PC-3 (cell line): ENCODE results near the gene PAPOLG. TPM values are rescaled to one million over a fixed set of nuclear protein-coding genes. Genes with fewer than 3 reads are reported as not detected.

Experiments
- ATAC-seq: fragments of 200-7000 bp; cut with Tn5 transposase; 2 replicates; pipeline ENCODE4 v1.9.1; 2020; ENCODE audit warnings: mild to moderate bottlenecking, moderate library complexity
- BruUV-seq: library from RNA; stranded (reverse); fragments of 400-500 nt; replicated peaks from 2 replicates; lab custom pipeline; 2021; lab: Mats Ljungman, UMichigan
- CTCF ChIA-PET: fragments of 300-600 bp; sonication (Branson Sonifier 250); formaldehyde crosslinking; loops from one replicate; lab custom pipeline; 2022; ENCODE audit warnings: antibody characterized with exemption; lab: Charles Lee
- POLR2A ChIA-PET: fragments of 300-600 bp; sonication (Branson Sonifier 250); formaldehyde crosslinking; loops from one replicate; lab custom pipeline; 2022; ENCODE audit warnings: antibody characterized with exemption; ENCODE audit not compliant: unreplicated experiment; lab: Charles Lee
- DNase-seq: peaks from one replicate; pipeline ENCODE4 v3.0.0-alpha.2; 2015
- H2AFZ ChIP-seq: fragments of 300-600 bp; sonication (generic); 2 replicates; pipeline ENCODE4 v1.6.0; 2016; ENCODE audit warnings: antibody characterized with exemption, low read length
- H3F3A ChIP-seq: fragments of 300-600 bp; sonication (generic); one replicate; pipeline ENCODE4 v1.6.0; 2017; ENCODE audit warnings: antibody characterized with exemption, low read length, control low read depth, mild to moderate bottlenecking; ENCODE audit not compliant: unreplicated experiment
- H3K27ac ChIP-seq: fragments of 300-600 bp; sonication (generic); 2 replicates; pipeline ENCODE4 v1.5.1; 2016; ENCODE audit warnings: mild to moderate bottlenecking, low read length
- H3K27me3 ChIP-seq: fragments of 300-600 bp; sonication (generic); 2 replicates; pipeline ENCODE4 v1.6.1; 2016; ENCODE audit warnings: low read length, mixed read lengths
- H3K36me3 ChIP-seq: fragments of 300-600 bp; sonication (generic); 2 replicates; pipeline ENCODE4 v1.6.1; 2016; ENCODE audit warnings: low read depth, mixed run types, low read length, mixed read lengths
- H3K4me1 ChIP-seq: fragments of 300-600 bp; sonication (generic); 2 replicates; pipeline ENCODE4 v1.5.1; 2016; ENCODE audit warnings: low read length; ENCODE audit not compliant: insufficient read depth
- H3K4me2 ChIP-seq: fragments of 300-600 bp; sonication (generic); 2 replicates; pipeline ENCODE4 v1.6.0; 2016; ENCODE audit warnings: low read length
- H3K4me3 ChIP-seq: fragments of 300-600 bp; sonication (generic); 2 replicates; pipeline ENCODE4 v1.5.1; 2016; ENCODE audit warnings: mild to moderate bottlenecking, low read length, mixed read lengths
- H3K79me2 ChIP-seq: fragments of 300-600 bp; sonication (generic); 2 replicates; pipeline ENCODE4 v1.6.1; 2017; ENCODE audit warnings: low read length, mixed read lengths
- H3K9ac ChIP-seq: fragments of 300-600 bp; sonication (generic); 2 replicates; pipeline ENCODE4 v1.6.0; 2016; ENCODE audit warnings: mild to moderate bottlenecking, low read length
- H3K9me2 ChIP-seq: fragments of 300-600 bp; sonication (generic); replicated peaks from 2 replicates; pipeline ENCODE4 v1.6.1; 2016; ENCODE audit warnings: mixed run types, low read length, mixed read lengths
- H3K9me3 ChIP-seq: fragments of 300-600 bp; sonication (generic); 2 replicates; pipeline ENCODE4 v1.6.1; 2016; ENCODE audit warnings: low read length, mixed read lengths
- H4K20me1 ChIP-seq: fragments of 300-600 bp; sonication (generic); 2 replicates; pipeline ENCODE4 v1.6.1; 2016; ENCODE audit warnings: low read length, mixed read lengths
- EZH2 ChIP-seq: fragments of 300-600 bp; sonication (generic); IDR thresholded peaks from one replicate; pipeline ENCODE4 v1.6.1; 2017; ENCODE audit warnings: antibody characterized with exemption, mild to moderate bottlenecking, low read length; ENCODE audit not compliant: unreplicated experiment
- EZH2phosphoT487 ChIP-seq: fragments of 300-600 bp; sonication (generic); IDR thresholded peaks from 2 replicates; pipeline ENCODE4 v1.6.1; 2018; ENCODE audit warnings: mild to moderate bottlenecking, antibody characterized with exemption, low read length, borderline replicate concordance
- intact Hi-C: fragments of 100-400 bp; cut with micrococcal nuclease; formaldehyde crosslinking; loops from 2 replicates; pipeline ENCODE4 v1.9.0; 2023
- total RNA-seq: library from RNA; depleted of rRNA; stranded (reverse); fragments of >200 nt; gene quantifications from 2 replicates; pipeline ENCODE4 v1.2.3, GENCODE V29; 2014
- TF ChIP-seq, protein P1 (sequence below): fragments of 300-600 bp; sonication (generic); conservative IDR thresholded peaks from 2 replicates; pipeline ENCODE4 v1.5.1; 2017; ENCODE audit warnings: antibody characterized with exemption, low read depth, mild to moderate bottlenecking, low read length

Gene PAPOLG
- total RNA-seq, 1 experiment from 2014 or later: 7.1 TPM

- ChIA-PET CTCF (no interaction called here), POLR2A (no interaction called here)
- H3K36me3 ChIP-seq: no peaks in the 10 kb centered on the region
- no peak for DNase-seq
- H3K27me3 ChIP-seq: peaks cover 15% of the 10 kb centered on the region; the same call in 1 of the 2 replicates
- no peak overlapping the region for H3K4me2 ChIP-seq
- H4K20me1 ChIP-seq: no peaks in the 10 kb centered on the region
- no peaks in the 10 kb centered on the region for H3F3A ChIP-seq
- TF ChIP-seq, protein P1, sequence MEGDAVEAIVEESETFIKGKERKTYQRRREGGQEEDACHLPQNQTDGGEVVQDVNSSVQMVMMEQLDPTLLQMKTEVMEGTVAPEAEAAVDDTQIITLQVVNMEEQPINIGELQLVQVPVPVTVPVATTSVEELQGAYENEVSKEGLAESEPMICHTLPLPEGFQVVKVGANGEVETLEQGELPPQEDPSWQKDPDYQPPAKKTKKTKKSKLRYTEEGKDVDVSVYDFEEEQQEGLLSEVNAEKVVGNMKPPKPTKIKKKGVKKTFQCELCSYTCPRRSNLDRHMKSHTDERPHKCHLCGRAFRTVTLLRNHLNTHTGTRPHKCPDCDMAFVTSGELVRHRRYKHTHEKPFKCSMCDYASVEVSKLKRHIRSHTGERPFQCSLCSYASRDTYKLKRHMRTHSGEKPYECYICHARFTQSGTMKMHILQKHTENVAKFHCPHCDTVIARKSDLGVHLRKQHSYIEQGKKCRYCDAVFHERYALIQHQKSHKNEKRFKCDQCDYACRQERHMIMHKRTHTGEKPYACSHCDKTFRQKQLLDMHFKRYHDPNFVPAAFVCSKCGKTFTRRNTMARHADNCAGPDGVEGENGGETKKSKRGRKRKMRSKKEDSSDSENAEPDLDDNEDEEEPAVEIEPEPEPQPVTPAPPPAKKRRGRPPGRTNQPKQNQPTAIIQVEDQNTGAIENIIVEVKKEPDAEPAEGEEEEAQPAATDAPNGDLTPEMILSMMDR: no peak
- TF ChIP-seq EZH2phosphoT487: no peak
- TF ChIP-seq EZH2: no peak
- no peaks in the 10 kb centered on the region for H3K9me3 ChIP-seq
- H3K9me2 ChIP-seq: no peaks in the 10 kb centered on the region
- H2AFZ ChIP-seq: no peak overlapping the region
- no TSS peak for BruUV-seq
- H3K9ac ChIP-seq: no peak overlapping the region
- H3K79me2 ChIP-seq: no peaks in the 10 kb centered on the region
- H3K27ac ChIP-seq: no peak overlapping the region
- no peak overlapping the region for H3K4me3 ChIP-seq
- ATAC-seq: no peak
- H3K4me1 ChIP-seq: no peaks in the 10 kb centered on the region
- intact Hi-C loops: no loop called here
These were observed 16.9 kb upstream of the PAPOLG start for GRCh38 chr2:60739156-60739555.

DNA sequence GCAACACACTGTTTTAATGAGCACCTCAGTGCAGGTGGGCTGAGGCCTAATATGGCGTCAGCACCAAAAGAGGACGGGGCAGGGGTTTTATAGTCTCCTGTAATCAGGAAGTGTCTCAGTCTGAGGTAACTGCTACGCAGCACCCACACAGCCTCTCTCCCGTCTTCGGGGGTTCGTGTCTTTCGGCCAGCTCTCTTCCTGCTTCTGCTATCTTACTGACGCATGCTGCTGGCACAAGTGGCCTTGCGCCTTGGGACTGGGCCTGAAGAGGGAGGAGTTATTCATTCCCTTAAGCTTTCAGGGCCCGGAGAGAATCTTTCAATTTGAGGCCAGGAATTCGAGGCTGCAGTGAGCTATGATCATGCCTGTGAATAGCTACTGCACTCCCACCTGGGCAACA lies 14.5 kb upstream of the PAPOLG start:
- no TSS peak for BruUV-seq
- H3K9me2 ChIP-seq: no peaks in the 10 kb centered on the region
- H2AFZ ChIP-seq: no peak overlapping the region
- no peak overlapping the region for H3K27ac ChIP-seq
- ATAC-seq: no peak
- H3K79me2 ChIP-seq: no peaks in the 10 kb centered on the region
- peaks cover 10% of the 10 kb centered on the region; the same call in 1 of the 2 replicates for H3K27me3 ChIP-seq
- no peak overlapping the region for H3K9ac ChIP-seq
- H3K36me3 ChIP-seq: no peaks in the 10 kb centered on the region
- ChIA-PET CTCF (no interaction called here), POLR2A (no interaction called here)
- H3K4me2 ChIP-seq: no peak overlapping the region
- TF ChIP-seq EZH2phosphoT487: no peak
- no peak for TF ChIP-seq EZH2
- TF ChIP-seq, protein P1: no peak
- H3K4me1 ChIP-seq: no peaks in the 10 kb centered on the region
- no peaks in the 10 kb centered on the region for H3F3A ChIP-seq
- intact Hi-C loops: no loop called here
- H3K4me3 ChIP-seq: no peak overlapping the region
- no peaks in the 10 kb centered on the region for H4K20me1 ChIP-seq
- H3K9me3 ChIP-seq: no peaks in the 10 kb centered on the region
- no peak for DNase-seq

DNA sequence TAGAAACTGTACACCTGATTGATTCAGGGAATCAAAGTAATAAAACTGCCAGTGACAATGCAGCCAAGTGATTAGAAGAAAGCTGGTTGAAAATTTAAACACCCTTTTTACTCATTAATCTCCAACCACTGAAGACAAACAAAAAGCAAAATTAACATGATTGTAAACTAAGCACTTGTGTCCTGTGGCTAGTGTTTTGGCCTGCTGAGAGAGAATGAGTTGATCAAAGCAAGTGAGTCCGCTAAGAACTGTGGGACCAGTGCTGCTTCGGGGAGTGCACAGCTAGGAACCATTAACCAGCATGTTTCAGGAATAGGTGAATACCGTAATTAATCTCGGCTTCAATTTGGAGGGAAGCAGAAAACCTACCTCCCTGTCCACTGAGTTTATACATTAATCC lies 13.6 kb upstream of the PAPOLG start:
- TF ChIP-seq, protein P1: no peak
- TF ChIP-seq EZH2: no peak
- no peak for TF ChIP-seq EZH2phosphoT487
- no peak overlapping the region for H3K27ac ChIP-seq
- H3K27me3 ChIP-seq: peaks cover 10% of the 10 kb centered on the region; the same call in 1 of the 2 replicates
- H3K4me1 ChIP-seq: no peaks in the 10 kb centered on the region
- DNase-seq (no peak), ATAC-seq (no peak)
- no peaks in the 10 kb centered on the region for H3K36me3 ChIP-seq
- H3K9me2 ChIP-seq: no peaks in the 10 kb centered on the region
- no peak overlapping the region for H3K4me2 ChIP-seq
- H3K4me3 ChIP-seq: no peak overlapping the region
- H3K9me3 ChIP-seq: no peaks in the 10 kb centered on the region
- H3F3A ChIP-seq: no peaks in the 10 kb centered on the region
- CTCF ChIA-PET: no interaction called here
- intact Hi-C loops: no loop called here
- POLR2A ChIA-PET: no interaction called here
- no peak overlapping the region for H2AFZ ChIP-seq
- H3K9ac ChIP-seq: no peak overlapping the region
- no TSS peak for BruUV-seq
- no peaks in the 10 kb centered on the region for H4K20me1 ChIP-seq
- no peaks in the 10 kb centered on the region for H3K79me2 ChIP-seq
